GM12875 (cell line): ENCODE results near the gene CPXM2.

Experiments
- H3K4me3 ChIP-seq: one replicate; pipeline ENCODE4 v1.5.1; 2011; ENCODE audit warnings: low read depth, low read length, control low read depth
- TF ChIP-seq, protein P1 (sequence below): IDR thresholded peaks from 2 replicates; pipeline ENCODE4 v1.5.1; 2011; ENCODE audit warnings: low read depth, mild to moderate bottlenecking, control low read depth, inconsistent platforms, low read length, moderate library complexity, borderline replicate concordance; ENCODE audit not compliant: insufficient read depth

CPXM2 gene

GRCh38 chr10:123870260-123870659 lies 21.3 kb downstream of the CPXM2 start:
- no peak overlapping the region for H3K4me3 ChIP-seq
- TF ChIP-seq, protein P1, sequence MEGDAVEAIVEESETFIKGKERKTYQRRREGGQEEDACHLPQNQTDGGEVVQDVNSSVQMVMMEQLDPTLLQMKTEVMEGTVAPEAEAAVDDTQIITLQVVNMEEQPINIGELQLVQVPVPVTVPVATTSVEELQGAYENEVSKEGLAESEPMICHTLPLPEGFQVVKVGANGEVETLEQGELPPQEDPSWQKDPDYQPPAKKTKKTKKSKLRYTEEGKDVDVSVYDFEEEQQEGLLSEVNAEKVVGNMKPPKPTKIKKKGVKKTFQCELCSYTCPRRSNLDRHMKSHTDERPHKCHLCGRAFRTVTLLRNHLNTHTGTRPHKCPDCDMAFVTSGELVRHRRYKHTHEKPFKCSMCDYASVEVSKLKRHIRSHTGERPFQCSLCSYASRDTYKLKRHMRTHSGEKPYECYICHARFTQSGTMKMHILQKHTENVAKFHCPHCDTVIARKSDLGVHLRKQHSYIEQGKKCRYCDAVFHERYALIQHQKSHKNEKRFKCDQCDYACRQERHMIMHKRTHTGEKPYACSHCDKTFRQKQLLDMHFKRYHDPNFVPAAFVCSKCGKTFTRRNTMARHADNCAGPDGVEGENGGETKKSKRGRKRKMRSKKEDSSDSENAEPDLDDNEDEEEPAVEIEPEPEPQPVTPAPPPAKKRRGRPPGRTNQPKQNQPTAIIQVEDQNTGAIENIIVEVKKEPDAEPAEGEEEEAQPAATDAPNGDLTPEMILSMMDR = no peak

- H3K4me3 ChIP-seq = no peak overlapping the region
- TF ChIP-seq, protein P1 = no peak
Measured at GRCh38 chr10:123869020-123869414, 22.6 kb downstream of the CPXM2 start.

DNA sequence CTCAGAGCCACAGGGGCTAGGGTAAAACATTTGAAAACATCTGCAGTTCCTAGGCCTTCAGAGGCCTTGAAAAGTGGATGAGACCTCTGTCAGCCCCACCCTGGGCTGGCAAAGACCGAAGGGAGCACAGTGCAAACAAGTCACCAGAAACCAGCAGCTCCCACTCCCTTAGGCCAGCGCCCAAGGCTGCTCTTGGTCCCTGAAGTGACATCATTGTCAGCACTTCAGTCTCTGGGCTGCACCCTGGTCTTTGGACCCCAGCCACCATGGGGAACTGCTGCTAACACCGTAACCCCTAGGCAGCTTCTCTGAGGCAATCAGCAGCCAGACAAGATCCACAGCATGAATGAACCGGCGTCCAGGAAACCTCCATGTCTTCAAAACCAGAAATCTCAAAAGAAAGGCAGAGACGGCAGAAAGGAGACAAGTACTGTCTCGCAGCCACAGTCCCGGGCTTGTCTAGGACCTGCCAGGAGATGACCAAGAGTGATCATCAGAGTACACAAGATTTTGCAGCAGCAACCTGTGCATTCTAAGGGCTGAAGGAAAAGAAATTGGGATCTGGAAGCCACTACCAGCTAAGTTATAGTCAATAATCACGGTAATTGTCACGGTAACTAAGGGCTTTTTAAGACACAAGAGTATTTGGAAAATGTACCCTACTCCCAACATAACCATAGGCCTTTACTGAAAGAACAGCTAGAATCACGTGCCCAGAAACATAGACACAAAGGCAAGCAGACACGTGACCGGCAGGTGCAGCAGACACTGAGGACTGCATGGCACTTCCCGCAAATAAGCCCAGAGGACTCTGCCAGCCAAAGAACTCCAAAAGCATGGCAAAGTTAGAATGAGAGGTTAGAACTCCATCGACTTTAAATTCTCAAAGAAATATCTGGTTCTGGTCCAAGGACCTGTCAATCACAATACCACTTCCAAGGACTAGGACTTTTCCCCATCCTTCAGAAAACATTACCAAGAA lies 23.3 kb downstream of the CPXM2 start:
- H3K4me3 ChIP-seq = no peak overlapping the region
- TF ChIP-seq, protein P1 = no peak

DNA sequence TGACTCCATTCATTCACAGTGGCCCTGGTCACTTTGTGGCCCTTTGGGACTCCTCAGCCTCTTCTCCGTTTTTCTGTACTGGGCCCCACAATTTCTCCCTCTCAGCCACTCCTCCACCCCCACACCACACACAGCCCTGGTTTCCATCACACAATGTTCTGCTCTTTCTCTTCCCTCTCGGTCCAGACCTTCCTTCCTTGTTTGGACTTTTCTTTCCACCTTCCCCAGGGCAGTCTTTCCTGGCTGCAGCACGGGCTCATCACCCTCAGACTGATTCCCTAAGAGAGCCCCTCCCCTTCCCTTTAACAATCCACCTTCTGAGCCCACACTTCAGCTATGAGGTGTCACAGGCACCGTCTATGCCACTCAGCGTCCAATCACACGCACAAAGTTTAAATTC lies 25.7 kb downstream of the CPXM2 start:
- no peak overlapping the region for H3K4me3 ChIP-seq
- TF ChIP-seq, protein P1 = no peak

- TF ChIP-seq, protein P1 = no peak
Measured at GRCh38 chr10:123865350-123865749, 26.3 kb downstream of the CPXM2 start.

GRCh38 chr10:123864923-123865322 lies 26.7 kb downstream of the CPXM2 start:
- TF ChIP-seq, protein P1 = no peak
- H3K4me3 ChIP-seq = no peak overlapping the region

More at GRCh38 chr10:123865350-123865749, 26.3 kb downstream of the CPXM2 start:
- no peak overlapping the region for H3K4me3 ChIP-seq

DNA sequence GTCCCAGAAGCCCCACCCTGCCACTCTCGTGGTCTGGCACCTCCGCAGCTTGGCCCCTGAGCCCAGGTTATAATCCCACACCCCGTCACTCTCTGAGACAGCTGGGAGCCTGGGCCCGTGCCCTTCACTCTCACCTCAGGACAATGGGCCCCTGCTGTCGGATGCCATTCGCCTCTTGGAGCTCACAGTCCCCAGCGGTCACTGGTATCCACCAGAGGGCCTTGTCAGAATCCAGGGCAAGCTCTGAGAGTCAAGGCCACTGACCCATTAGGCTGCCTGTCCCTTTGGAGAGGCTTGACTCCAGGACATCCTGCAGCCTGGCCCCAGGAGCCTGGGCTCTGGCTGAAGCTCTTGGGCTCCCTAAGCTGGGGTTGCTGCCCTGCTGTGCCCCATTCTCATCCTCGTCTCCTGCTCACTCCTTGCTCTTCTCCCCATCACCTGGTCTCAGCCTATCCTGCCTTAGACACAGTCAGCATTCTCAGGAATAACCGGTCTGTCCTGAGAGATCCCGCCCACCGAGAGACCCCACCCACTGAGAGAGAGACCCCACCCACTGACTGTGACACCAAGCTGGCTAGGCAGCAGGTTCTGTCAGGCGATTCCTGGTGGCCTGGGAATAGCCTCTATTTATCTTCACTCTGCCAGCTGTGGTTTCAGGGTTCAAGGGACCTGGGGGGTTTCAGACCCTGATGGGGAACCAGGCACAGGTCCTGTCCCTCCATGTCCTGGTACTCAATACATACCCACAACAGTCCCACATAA lies 27.7 kb downstream of the CPXM2 start:
- no peak overlapping the region for H3K4me3 ChIP-seq
- TF ChIP-seq, protein P1 = no peak
